ENCODE data around the gene PUSL1. TPM values are rescaled to one million over a fixed set of nuclear protein-coding genes. Genes with fewer than 3 reads are reported as not detected.

The PUSL1 gene
- polyA plus RNA-seq, 1 experiment, result 9.6 TPM

DNA sequence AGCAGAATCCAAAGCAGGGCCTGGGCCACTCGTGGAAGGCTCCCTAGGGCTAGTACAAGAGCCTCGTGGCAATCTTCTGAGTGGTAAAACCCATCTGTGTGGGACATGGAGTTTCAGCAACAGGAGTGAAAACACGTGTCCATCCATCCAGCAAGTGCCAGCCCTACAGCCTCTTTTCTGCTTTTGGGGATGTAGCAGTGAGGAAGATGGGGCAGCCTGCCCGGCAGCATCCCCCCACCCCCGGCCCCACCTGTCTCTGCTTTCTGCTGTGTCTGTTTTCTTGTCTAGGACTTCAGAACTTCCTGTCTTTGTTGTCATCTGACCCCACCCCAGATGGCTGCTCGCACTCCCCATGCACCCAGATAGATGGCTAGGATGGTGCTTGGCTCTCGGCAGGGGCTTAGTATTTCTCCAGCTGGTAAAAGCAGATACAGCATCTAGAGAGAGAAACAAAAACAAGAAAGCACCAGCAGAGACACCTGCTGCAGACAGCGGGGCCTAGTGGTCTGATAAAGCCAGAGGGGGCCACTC lies 17.7 kb downstream of the PUSL1 start:
- peaks cover 18% of the 10 kb centered on the region; the same call in 1 of the 2 replicates for H3K9me3 ChIP-seq (ENCODE audit: control insufficient read depth, insufficient read depth, low read length)
- no peak overlapping the region for H3K27ac ChIP-seq (ENCODE audit: low read depth, low read length)
- ChIA-PET CTCF (interaction anchor here (1.2 kb wide), 1 partner anchor 45 kb away, joined by 3 read pairs; no protein-coding TSS in a partner anchor), POLR2A (no interaction called here)
- TF ChIP-seq, protein P1, sequence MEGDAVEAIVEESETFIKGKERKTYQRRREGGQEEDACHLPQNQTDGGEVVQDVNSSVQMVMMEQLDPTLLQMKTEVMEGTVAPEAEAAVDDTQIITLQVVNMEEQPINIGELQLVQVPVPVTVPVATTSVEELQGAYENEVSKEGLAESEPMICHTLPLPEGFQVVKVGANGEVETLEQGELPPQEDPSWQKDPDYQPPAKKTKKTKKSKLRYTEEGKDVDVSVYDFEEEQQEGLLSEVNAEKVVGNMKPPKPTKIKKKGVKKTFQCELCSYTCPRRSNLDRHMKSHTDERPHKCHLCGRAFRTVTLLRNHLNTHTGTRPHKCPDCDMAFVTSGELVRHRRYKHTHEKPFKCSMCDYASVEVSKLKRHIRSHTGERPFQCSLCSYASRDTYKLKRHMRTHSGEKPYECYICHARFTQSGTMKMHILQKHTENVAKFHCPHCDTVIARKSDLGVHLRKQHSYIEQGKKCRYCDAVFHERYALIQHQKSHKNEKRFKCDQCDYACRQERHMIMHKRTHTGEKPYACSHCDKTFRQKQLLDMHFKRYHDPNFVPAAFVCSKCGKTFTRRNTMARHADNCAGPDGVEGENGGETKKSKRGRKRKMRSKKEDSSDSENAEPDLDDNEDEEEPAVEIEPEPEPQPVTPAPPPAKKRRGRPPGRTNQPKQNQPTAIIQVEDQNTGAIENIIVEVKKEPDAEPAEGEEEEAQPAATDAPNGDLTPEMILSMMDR (IDR thresholded peaks at IDR 0.05; ENCODE audit: low read depth, low read length), result no peak
- H3K4me3 ChIP-seq (ENCODE audit: low read depth, low read length), result no peak overlapping the region
- no peaks in the 10 kb centered on the region for H3K27me3 ChIP-seq (ENCODE audit: control insufficient read depth, insufficient read depth, low read length)
- no peak for DNase-seq (ENCODE audit: low read depth, low spot score)

DNA sequence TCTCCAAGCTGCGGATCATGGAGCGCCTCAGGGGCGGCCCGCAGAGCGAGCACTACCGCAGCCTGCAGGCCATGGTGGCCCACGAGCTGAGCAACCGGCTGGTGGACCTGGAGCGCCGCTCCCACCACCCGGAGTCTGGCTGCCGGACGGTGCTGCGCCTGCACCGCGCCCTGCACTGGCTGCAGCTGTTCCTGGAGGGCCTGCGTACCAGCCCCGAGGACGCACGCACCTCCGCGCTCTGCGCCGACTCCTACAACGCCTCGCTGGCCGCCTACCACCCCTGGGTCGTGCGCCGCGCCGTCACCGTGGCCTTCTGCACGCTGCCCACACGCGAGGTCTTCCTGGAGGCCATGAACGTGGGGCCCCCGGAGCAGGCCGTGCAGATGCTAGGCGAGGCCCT lies 18.9 kb downstream of the PUSL1 start:
- ChIA-PET CTCF (no interaction called here), POLR2A (no interaction called here)
- H3K27me3 ChIP-seq (ENCODE audit: control insufficient read depth, insufficient read depth, low read length), result no peaks in the 10 kb centered on the region
- H3K9me3 ChIP-seq (ENCODE audit: control insufficient read depth, insufficient read depth, low read length), result peaks cover 19% of the 10 kb centered on the region; the same call in 1 of the 2 replicates
- no peak for DNase-seq (ENCODE audit: low read depth, low spot score)
- H3K4me3 ChIP-seq (ENCODE audit: low read depth, low read length), result no peak overlapping the region
- no peak overlapping the region for H3K27ac ChIP-seq (ENCODE audit: low read depth, low read length)
- TF ChIP-seq, protein P1 (IDR thresholded peaks at IDR 0.05; ENCODE audit: low read depth, low read length), result no peak

DNA sequence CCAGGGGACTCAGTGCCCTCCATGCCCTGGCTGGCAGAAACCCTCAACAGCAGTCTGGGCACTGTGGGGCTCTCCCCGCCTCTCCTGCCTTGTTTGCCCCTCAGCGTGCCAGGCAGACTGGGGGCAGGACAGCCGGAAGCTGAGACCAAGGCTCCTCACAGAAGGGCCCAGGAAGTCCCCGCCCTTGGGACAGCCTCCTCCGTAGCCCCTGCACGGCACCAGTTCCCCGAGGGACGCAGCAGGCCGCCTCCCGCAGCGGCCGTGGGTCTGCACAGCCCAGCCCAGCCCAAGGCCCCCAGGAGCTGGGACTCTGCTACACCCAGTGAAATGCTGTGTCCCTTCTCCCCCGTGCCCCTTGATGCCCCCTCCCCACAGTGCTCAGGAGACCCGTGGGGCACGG lies 19.9 kb downstream of the PUSL1 start:
- POLR2A ChIA-PET, result no interaction called here
- DNase-seq (ENCODE audit: low read depth, low spot score), result no peak
- Histone ChIP-seq H3K27ac (ENCODE audit: low read depth, low read length) (no peak overlapping the region), H3K4me3 (ENCODE audit: low read depth, low read length) (no peak overlapping the region), H3K9me3 (ENCODE audit: control insufficient read depth, insufficient read depth, low read length) (peaks cover 19% of the 10 kb centered on the region; the same call in 1 of the 2 replicates), H3K27me3 (ENCODE audit: control insufficient read depth, insufficient read depth, low read length) (no peaks in the 10 kb centered on the region)
- TF ChIP-seq, protein P1 (IDR thresholded peaks at IDR 0.05; ENCODE audit: low read depth, low read length), result no peak
- CTCF ChIA-PET, result no interaction called here

DNA sequence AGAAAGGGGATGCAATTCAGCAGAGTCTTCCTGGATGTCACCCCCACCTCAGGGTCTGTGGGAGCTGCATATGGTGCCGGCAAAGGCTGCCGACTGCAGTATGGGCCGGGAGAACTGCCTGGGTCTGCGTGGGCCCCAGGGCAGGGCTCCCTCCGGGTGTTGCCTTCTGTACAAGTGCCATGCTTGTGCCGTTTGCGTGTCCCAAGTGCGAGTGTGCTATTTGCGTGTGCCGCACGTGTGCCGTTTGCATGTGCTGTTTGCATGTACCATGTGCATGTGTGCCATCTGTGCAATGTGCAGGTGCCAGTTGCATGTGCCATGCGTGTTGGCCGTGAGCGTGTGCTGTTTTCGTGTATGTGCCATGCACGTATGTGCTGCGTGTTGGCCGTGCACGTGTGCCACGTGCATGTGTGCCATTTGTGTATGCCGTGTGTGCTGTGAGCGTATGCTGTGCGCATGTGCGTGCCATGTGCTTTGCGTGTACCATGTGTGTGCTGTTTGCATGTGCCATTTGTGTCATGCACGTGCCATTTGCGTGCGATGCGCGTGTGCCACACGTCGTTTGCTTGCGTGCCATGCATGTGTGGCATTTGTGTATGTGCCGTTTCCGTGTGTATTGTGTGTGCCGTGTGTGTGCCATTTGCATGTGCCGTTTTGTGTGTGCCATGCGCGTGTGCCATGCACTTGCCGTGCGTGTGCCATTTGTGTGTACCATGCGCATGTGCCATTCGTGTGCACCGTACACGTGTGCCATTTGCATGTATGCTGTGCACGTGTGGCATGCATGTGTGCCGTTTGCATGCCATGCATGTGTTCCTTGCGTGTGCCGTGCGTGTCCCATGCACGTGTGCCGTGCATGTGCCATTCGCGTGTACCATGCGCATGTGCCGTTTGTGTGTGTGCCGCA lies 21.2 kb downstream of the PUSL1 start:
- H3K9me3 ChIP-seq (ENCODE audit: control insufficient read depth, insufficient read depth, low read length), result peaks cover 19% of the 10 kb centered on the region; the same call in 1 of the 2 replicates
- ChIA-PET POLR2A (interaction anchor here (1.0 kb wide), 1 partner anchor 10 kb away, joined by 3 read pairs; no protein-coding TSS in a partner anchor), CTCF (no interaction called here)
- no peak overlapping the region for H3K27ac ChIP-seq (ENCODE audit: low read depth, low read length)
- no peak for DNase-seq (ENCODE audit: low read depth, low spot score)
- no peak overlapping the region for H3K4me3 ChIP-seq (ENCODE audit: low read depth, low read length)
- H3K27me3 ChIP-seq (ENCODE audit: control insufficient read depth, insufficient read depth, low read length), result no peaks in the 10 kb centered on the region
- TF ChIP-seq, protein P1 (IDR thresholded peaks at IDR 0.05; ENCODE audit: low read depth, low read length), result no peak

Data from AG04450 (cell line).